A673 (cell line): ENCODE measurements around the gene TECR.

Experiments
- EZH2 ChIP-seq: fragments of 200-600 bp; sonication (generic); IDR thresholded peaks from 2 replicates; pipeline ENCODE4 v1.6.1; 2017; ENCODE audit warnings: borderline replicate concordance, low read depth, mild to moderate bottlenecking, mixed read lengths, antibody characterized with exemption, low read length; ENCODE audit not compliant: poor library complexity, severe bottlenecking
- TF ChIP-seq, protein P1 (sequence below): fragments of 300-800, 200-600 bp; sonication (generic); conservative IDR thresholded peaks from 2 replicates; pipeline ENCODE4 v1.5.1; 2017; ENCODE audit warnings: low read depth, mild to moderate bottlenecking, antibody characterized with exemption, low read length, moderate library complexity, mixed read lengths

GRCh38 chr19:14533450-14533849 lies 4.1 kb downstream of the TECR start:
- TF ChIP-seq, protein P1, sequence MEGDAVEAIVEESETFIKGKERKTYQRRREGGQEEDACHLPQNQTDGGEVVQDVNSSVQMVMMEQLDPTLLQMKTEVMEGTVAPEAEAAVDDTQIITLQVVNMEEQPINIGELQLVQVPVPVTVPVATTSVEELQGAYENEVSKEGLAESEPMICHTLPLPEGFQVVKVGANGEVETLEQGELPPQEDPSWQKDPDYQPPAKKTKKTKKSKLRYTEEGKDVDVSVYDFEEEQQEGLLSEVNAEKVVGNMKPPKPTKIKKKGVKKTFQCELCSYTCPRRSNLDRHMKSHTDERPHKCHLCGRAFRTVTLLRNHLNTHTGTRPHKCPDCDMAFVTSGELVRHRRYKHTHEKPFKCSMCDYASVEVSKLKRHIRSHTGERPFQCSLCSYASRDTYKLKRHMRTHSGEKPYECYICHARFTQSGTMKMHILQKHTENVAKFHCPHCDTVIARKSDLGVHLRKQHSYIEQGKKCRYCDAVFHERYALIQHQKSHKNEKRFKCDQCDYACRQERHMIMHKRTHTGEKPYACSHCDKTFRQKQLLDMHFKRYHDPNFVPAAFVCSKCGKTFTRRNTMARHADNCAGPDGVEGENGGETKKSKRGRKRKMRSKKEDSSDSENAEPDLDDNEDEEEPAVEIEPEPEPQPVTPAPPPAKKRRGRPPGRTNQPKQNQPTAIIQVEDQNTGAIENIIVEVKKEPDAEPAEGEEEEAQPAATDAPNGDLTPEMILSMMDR = no peak
- TF ChIP-seq EZH2 = no peak
